Nephron progenitor cell (in vitro differentiated cells): ENCODE results near the gene MIXL1.
A peak's percentile ranks its signal among the peaks of the same experiment; 100 is the strongest.
"Not testable (repeated sequence)": the region's sequence is repeated elsewhere in the genome, so short reads cannot be mapped to it uniquely, and the experiment has no call there.

ENCODE experiments used
- DNase-seq: peaks from one replicate; pipeline ENCODE4 v3.0.0; 2021
- H3K27ac Mint-ChIP-seq: 2 replicates; pipeline ENCODE4 v1.8.0; 2021; ENCODE audit warnings: mild to moderate bottlenecking, moderate library complexity, mixed read lengths
- H3K27me3 Mint-ChIP-seq: 2 replicates; pipeline ENCODE4 v1.8.0; 2021; ENCODE audit warnings: mild to moderate bottlenecking, low read depth, mixed read lengths; ENCODE audit not compliant: poor library complexity
- H3K36me3 Mint-ChIP-seq: 2 replicates; pipeline ENCODE4 v1.8.0; 2021; ENCODE audit warnings: low read depth, mixed read lengths
- H3K4me1 Mint-ChIP-seq: 2 replicates; pipeline ENCODE4 v1.8.0; 2021; ENCODE audit warnings: mixed read lengths
- H3K4me3 Mint-ChIP-seq: 2 replicates; pipeline ENCODE4 v1.8.0; 2021; ENCODE audit warnings: mild to moderate bottlenecking, moderate library complexity, mixed read lengths
- H3K9me3 Mint-ChIP-seq: 2 replicates; pipeline ENCODE4 v1.8.0; 2021; ENCODE audit warnings: mild to moderate bottlenecking, moderate library complexity, mixed read lengths
- TF ChIP-seq, protein P1 (sequence below): fragments of 200-600 bp; sonication (generic); IDR thresholded peaks from 2 replicates; pipeline ENCODE4 v1.5.0; 2021; ENCODE audit warnings: antibody characterized with exemption

Gene MIXL1

GRCh38 chr1:226253933-226254332, 30.5 kb downstream of the MIXL1 start:
- peaks cover 78% of the 10 kb centered on the region for H3K36me3 Mint-ChIP-seq
- TF ChIP-seq, protein P1, sequence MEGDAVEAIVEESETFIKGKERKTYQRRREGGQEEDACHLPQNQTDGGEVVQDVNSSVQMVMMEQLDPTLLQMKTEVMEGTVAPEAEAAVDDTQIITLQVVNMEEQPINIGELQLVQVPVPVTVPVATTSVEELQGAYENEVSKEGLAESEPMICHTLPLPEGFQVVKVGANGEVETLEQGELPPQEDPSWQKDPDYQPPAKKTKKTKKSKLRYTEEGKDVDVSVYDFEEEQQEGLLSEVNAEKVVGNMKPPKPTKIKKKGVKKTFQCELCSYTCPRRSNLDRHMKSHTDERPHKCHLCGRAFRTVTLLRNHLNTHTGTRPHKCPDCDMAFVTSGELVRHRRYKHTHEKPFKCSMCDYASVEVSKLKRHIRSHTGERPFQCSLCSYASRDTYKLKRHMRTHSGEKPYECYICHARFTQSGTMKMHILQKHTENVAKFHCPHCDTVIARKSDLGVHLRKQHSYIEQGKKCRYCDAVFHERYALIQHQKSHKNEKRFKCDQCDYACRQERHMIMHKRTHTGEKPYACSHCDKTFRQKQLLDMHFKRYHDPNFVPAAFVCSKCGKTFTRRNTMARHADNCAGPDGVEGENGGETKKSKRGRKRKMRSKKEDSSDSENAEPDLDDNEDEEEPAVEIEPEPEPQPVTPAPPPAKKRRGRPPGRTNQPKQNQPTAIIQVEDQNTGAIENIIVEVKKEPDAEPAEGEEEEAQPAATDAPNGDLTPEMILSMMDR = no peak
- DNase-seq = no peak
- no peak overlapping the region for H3K4me3 Mint-ChIP-seq
- no peaks in the 10 kb centered on the region for H3K4me1 Mint-ChIP-seq
- peaks cover 11% of the 10 kb centered on the region for H3K9me3 Mint-ChIP-seq
- peak overlapping the region; percentile 19 for H3K27ac Mint-ChIP-seq
- H3K27me3 Mint-ChIP-seq = no peaks in the 10 kb centered on the region

DNA sequence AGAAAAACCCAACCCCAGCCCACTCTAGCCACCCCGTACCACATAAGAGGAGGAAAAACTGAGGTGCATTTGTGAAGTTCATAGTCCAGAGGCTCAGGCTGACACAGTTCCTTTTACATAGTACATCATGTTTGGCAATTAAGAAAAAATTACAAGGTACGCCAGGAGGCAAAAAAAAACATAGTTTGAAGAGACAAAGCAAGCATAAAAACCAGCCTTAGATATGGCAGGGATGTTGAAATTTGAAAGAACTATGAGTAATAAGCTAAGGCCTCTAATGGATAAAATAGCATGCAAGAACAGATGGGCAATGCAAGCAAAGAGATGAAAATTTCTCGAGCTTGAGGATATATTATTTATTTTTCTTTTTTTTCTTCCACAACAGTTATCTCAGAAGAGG, 31.9 kb downstream of the MIXL1 start:
- H3K36me3 Mint-ChIP-seq = peaks cover 81% of the 10 kb centered on the region
- peak overlapping the region; percentile 40 for H3K27ac Mint-ChIP-seq
- TF ChIP-seq, protein P1 = no peak
- no peak overlapping the region for H3K4me3 Mint-ChIP-seq
- no peaks in the 10 kb centered on the region for H3K4me1 Mint-ChIP-seq
- no peak for DNase-seq
- peaks cover 25% of the 10 kb centered on the region for H3K9me3 Mint-ChIP-seq
- no peaks in the 10 kb centered on the region for H3K27me3 Mint-ChIP-seq

- Mint-ChIP-seq H3K27me3 (no peaks in the 10 kb centered on the region), H3K4me3 (no peak overlapping the region), H3K4me1 (no peaks in the 10 kb centered on the region), H3K9me3 (peaks cover 51% of the 10 kb centered on the region), H3K27ac (no peak overlapping the region), H3K36me3 (peaks cover 89% of the 10 kb centered on the region)
- no peak for DNase-seq
- TF ChIP-seq, protein P1 = no peak
Observed at GRCh38 chr1:226261818-226262217, 38.4 kb downstream of the MIXL1 start.

DNA sequence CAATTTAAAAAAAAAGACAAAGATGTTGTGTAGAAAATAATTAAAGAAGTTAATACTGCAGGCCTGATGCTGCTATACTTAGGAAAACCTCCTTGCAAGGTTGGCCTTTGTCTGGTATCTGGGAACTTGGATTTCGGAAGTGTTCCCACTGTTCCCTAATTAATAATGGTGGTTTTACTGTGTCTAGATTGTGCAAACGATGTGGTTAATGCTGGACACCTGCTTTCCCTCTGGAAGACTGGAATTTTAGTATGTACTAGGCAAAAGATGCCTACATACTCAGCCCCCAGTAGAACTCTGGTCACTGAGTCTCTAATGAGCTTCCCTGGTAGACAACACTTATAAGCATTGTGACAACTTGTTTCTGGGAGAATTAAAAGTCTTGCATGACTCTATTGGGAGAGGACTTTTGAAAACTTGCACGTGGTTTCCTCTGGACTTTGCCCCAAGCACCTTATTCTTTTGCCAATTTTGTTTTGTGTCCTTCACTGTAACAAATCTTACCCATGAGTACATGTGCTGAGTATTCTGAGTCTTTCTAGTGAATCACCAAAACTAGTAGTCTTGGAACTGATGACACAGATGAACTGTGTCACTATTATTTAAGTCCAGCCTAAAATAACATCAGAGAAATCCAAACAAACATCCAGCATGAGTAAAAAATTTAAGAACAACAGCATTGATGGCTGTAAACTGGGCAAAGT, 45.1 kb downstream of the MIXL1 start:
- H3K4me3 Mint-ChIP-seq = no peak overlapping the region
- no peak for DNase-seq
- H3K36me3 Mint-ChIP-seq = peaks cover 57% of the 10 kb centered on the region
- TF ChIP-seq, protein P1 = no peak
- H3K27me3 Mint-ChIP-seq = no peaks in the 10 kb centered on the region
- H3K9me3 Mint-ChIP-seq = no peaks in the 10 kb centered on the region
- peaks cover 9% of the 10 kb centered on the region for H3K4me1 Mint-ChIP-seq
- H3K27ac Mint-ChIP-seq = peak overlapping the region; percentile 51

DNA sequence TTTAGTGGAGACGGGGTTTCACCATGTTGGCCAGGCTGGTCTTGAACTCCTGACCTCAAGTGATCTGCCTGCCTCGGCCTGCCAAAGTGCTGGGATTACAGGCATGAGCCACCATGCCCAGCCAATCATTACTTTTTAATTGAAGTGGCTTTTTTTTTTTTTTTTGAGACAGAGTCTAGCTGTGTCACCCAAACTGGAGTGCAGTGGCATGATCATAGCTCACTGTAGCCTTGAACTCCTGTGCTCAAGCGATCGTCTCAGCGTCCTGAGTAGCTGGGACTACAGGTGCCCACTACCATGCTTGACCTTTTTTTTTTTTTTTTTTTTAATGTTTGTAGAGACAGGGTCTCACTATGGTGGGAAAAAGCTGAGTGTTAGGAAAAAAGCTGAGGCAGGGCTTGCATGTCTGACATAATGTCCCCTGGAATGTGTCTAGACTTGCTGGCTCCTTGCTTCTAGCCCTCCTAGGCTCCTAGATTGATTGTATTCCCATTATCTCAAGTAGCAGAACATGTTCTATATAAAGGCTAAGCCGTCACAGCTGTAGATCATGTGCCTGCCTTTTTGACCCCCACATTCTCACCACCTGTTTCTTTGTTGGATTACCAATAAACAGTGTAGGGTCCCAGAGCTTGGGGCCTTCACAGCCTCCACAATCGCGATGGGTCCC, 48.9 kb downstream of the MIXL1 start:
- DNase-seq, H3K4me1 Mint-ChIP-seq, H3K4me3 Mint-ChIP-seq: not testable (repeated sequence)

GRCh38 chr1:226274138-226274537, 50.7 kb downstream of the MIXL1 start:
- DNase-seq = no peak
- no peak overlapping the region for H3K4me3 Mint-ChIP-seq
- no peak overlapping the region for H3K27ac Mint-ChIP-seq
- no peaks in the 10 kb centered on the region for H3K9me3 Mint-ChIP-seq
- peaks cover 9% of the 10 kb centered on the region for H3K4me1 Mint-ChIP-seq
- H3K36me3 Mint-ChIP-seq = peaks cover 54% of the 10 kb centered on the region
- TF ChIP-seq, protein P1 = no peak
- H3K27me3 Mint-ChIP-seq = no peaks in the 10 kb centered on the region

More for the DNA sequence above, 48.9 kb downstream of the MIXL1 start:
- H3K9me3 Mint-ChIP-seq, H3K27me3 Mint-ChIP-seq: not testable (repeated sequence)
- H3K36me3 Mint-ChIP-seq = peaks cover 54% of the 10 kb centered on the region
- peak overlapping the region; percentile 97 for H3K27ac Mint-ChIP-seq
